Chondrocyte (in vitro differentiated cells): ENCODE results near the gene ATP11A. TPM values are rescaled to one million over a fixed set of nuclear protein-coding genes. Genes with fewer than 3 reads are reported as not detected.

Source experiments
- DNase-seq: peaks from one replicate; pipeline ENCODE4 v3.0.0; 2021; ENCODE audit warnings: mixed read lengths, low spot score
- H3K27ac Mint-ChIP-seq: one replicate; pipeline ENCODE4 v1.8.0; 2021; ENCODE audit warnings: mild to moderate bottlenecking, moderate library complexity, mixed read lengths; ENCODE audit not compliant: unreplicated experiment
- H3K27me3 Mint-ChIP-seq: 2 replicates; pipeline ENCODE4 v1.8.0; 2021; ENCODE audit warnings: low read depth, mixed read lengths
- H3K36me3 Mint-ChIP-seq: 2 replicates; pipeline ENCODE4 v1.8.0; 2021; ENCODE audit warnings: low read depth, mixed read lengths
- H3K4me1 Mint-ChIP-seq: 2 replicates; pipeline ENCODE4 v1.8.0; 2021; ENCODE audit warnings: low read depth, mild to moderate bottlenecking, mixed read lengths
- H3K4me3 Mint-ChIP-seq: one replicate; pipeline ENCODE4 v1.8.0; 2021; ENCODE audit warnings: mild to moderate bottlenecking, moderate library complexity, mixed read lengths; ENCODE audit not compliant: unreplicated experiment
- H3K9me3 Mint-ChIP-seq: 2 replicates; pipeline ENCODE4 v1.8.0; 2021; ENCODE audit warnings: low read depth, mixed read lengths
- CTCF ChIP-seq: fragments of 200-600 bp; sonication (generic); IDR thresholded peaks from 2 replicates; pipeline ENCODE4 v1.5.0; 2021; ENCODE audit warnings: antibody characterized with exemption, mild to moderate bottlenecking, moderate library complexity
- total RNA-seq: library from RNA; stranded (reverse); gene quantifications from 3 replicates; pipeline ENCODE4 v1.2.1, GENCODE V29; 2021

Gene ATP11A
- total RNA-seq, 1 donor from 2014 or later = 13.1 TPM

GRCh38 chr13:112768795-112769481 lies 79.1 kb downstream of the ATP11A start:
- Mint-ChIP-seq H3K27ac (no peak overlapping the region), H3K4me1 (no peaks in the 10 kb centered on the region), H3K36me3 (no peaks in the 10 kb centered on the region), H3K4me3 (no peak overlapping the region), H3K27me3 (peaks cover 2% of the 10 kb centered on the region), H3K9me3 (no peaks in the 10 kb centered on the region)
- TF ChIP-seq CTCF = no peak
- DNase-seq = no peak

GRCh38 chr13:112769615-112770014 lies 79.8 kb downstream of the ATP11A start:
- no peak for DNase-seq
- Mint-ChIP-seq H3K9me3 (no peaks in the 10 kb centered on the region), H3K4me3 (no peak overlapping the region), H3K27ac (no peak overlapping the region), H3K4me1 (no peaks in the 10 kb centered on the region), H3K36me3 (no peaks in the 10 kb centered on the region), H3K27me3 (peaks cover 2% of the 10 kb centered on the region)
- TF ChIP-seq CTCF = no peak

GRCh38 chr13:112770504-112770903 lies 80.7 kb downstream of the ATP11A start:
- H3K36me3 Mint-ChIP-seq = no peaks in the 10 kb centered on the region
- no peaks in the 10 kb centered on the region for H3K4me1 Mint-ChIP-seq
- H3K4me3 Mint-ChIP-seq = no peak overlapping the region
- H3K27ac Mint-ChIP-seq = no peak overlapping the region
- TF ChIP-seq CTCF = no peak
- H3K9me3 Mint-ChIP-seq = no peaks in the 10 kb centered on the region
- DNase-seq = no peak
- H3K27me3 Mint-ChIP-seq = peaks cover 2% of the 10 kb centered on the region

GRCh38 chr13:112771139-112771876 lies 81.5 kb downstream of the ATP11A start:
- no peaks in the 10 kb centered on the region for H3K36me3 Mint-ChIP-seq
- no peak overlapping the region for H3K4me3 Mint-ChIP-seq
- H3K4me1 Mint-ChIP-seq = no peaks in the 10 kb centered on the region
- no peak for DNase-seq
- H3K27me3 Mint-ChIP-seq = peaks cover 2% of the 10 kb centered on the region
- TF ChIP-seq CTCF = no peak
- H3K27ac Mint-ChIP-seq = no peak overlapping the region
- no peaks in the 10 kb centered on the region for H3K9me3 Mint-ChIP-seq

GRCh38 chr13:112771877-112772538 lies 82.2 kb downstream of the ATP11A start:
- Mint-ChIP-seq H3K9me3 (no peaks in the 10 kb centered on the region), H3K27me3 (peaks cover 2% of the 10 kb centered on the region), H3K27ac (no peak overlapping the region), H3K4me1 (no peaks in the 10 kb centered on the region), H3K36me3 (no peaks in the 10 kb centered on the region), H3K4me3 (no peak overlapping the region)
- TF ChIP-seq CTCF = no peak
- no peak for DNase-seq
